GM19193 (cell line): ENCODE data around the gene PKHD1.

Experiments
- POLR2A ChIP-seq: IDR thresholded peaks from 4 replicates; pipeline ENCODE4 v1.6.1; 2011; ENCODE audit not compliant: insufficient read depth, insufficient read length; ENCODE audit errors: extremely low read depth

Gene PKHD1

GRCh38 chr6:51737580-51738360 lies 349.6 kb downstream of the PKHD1 start:
- TF ChIP-seq POLR2A: no peak

GRCh38 chr6:51725155-51725554 lies 362.3 kb downstream of the PKHD1 start:
- no peak for TF ChIP-seq POLR2A

GRCh38 chr6:51720327-51720726 lies 367.1 kb downstream of the PKHD1 start:
- TF ChIP-seq POLR2A: no peak

GRCh38 chr6:51719297-51719696 lies 368.1 kb downstream of the PKHD1 start:
- TF ChIP-seq POLR2A: no peak

- TF ChIP-seq POLR2A: no peak
Observed at GRCh38 chr6:51718533-51718932, 368.9 kb downstream of the PKHD1 start.

GRCh38 chr6:51717477-51717876 lies 369.9 kb downstream of the PKHD1 start:
- TF ChIP-seq POLR2A: no peak

- no peak for TF ChIP-seq POLR2A
Observed at GRCh38 chr6:51711876-51712275, 375.5 kb downstream of the PKHD1 start.

- no peak for TF ChIP-seq POLR2A
Observed at GRCh38 chr6:51706086-51706485, 381.3 kb downstream of the PKHD1 start.

- no peak for TF ChIP-seq POLR2A
Observed at GRCh38 chr6:51704932-51705540, 382.4 kb downstream of the PKHD1 start.

- no peak for TF ChIP-seq POLR2A
Observed at GRCh38 chr6:51702851-51703250, 384.6 kb downstream of the PKHD1 start.

- no peak for TF ChIP-seq POLR2A
Observed at GRCh38 chr6:51684603-51685002, 402.8 kb downstream of the PKHD1 start.

- TF ChIP-seq POLR2A: no peak
Observed at GRCh38 chr6:51684038-51684437, 403.4 kb downstream of the PKHD1 start.

GRCh38 chr6:51678905-51679620 lies 408.4 kb downstream of the PKHD1 start:
- TF ChIP-seq POLR2A: no peak

GRCh38 chr6:51678274-51678673 lies 409.1 kb downstream of the PKHD1 start:
- TF ChIP-seq POLR2A: no peak

GRCh38 chr6:51675922-51676275 lies 411.5 kb downstream of the PKHD1 start:
- TF ChIP-seq POLR2A: no peak
